ENCODE data around the gene TOR1AIP1. TPM values are rescaled to one million over a fixed set of nuclear protein-coding genes. Genes with fewer than 3 reads are reported as not detected.

The TOR1AIP1 gene
- total and polyA plus RNA-seq, 10 donors: 16.2 to 71.3 (median 55.3) TPM

GRCh38 chr1:179929955-179930798, 48.1 kb downstream of the TOR1AIP1 start:
- Histone ChIP-seq H3K9me3 (no peaks in the 10 kb centered on the region), H3K27ac (no peak overlapping the region), H3K36me3 (no peaks in the 10 kb centered on the region), H3K4me3 (no peak overlapping the region), H3K27me3 (replicated peaks in 1 of 7) (no peaks in the 10 kb centered on the region), H3K4me1 (no peaks in the 10 kb centered on the region)
- no peak for DNase-seq
- intact Hi-C loops (cut with DNase I; ENCODE audit: low total_unique reads): no loop called here
- TF ChIP-seq, protein P1, sequence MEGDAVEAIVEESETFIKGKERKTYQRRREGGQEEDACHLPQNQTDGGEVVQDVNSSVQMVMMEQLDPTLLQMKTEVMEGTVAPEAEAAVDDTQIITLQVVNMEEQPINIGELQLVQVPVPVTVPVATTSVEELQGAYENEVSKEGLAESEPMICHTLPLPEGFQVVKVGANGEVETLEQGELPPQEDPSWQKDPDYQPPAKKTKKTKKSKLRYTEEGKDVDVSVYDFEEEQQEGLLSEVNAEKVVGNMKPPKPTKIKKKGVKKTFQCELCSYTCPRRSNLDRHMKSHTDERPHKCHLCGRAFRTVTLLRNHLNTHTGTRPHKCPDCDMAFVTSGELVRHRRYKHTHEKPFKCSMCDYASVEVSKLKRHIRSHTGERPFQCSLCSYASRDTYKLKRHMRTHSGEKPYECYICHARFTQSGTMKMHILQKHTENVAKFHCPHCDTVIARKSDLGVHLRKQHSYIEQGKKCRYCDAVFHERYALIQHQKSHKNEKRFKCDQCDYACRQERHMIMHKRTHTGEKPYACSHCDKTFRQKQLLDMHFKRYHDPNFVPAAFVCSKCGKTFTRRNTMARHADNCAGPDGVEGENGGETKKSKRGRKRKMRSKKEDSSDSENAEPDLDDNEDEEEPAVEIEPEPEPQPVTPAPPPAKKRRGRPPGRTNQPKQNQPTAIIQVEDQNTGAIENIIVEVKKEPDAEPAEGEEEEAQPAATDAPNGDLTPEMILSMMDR (IDR thresholded peaks at IDR 0.05 in 8 of 11, conservative IDR thresholded peaks at IDR 0.05 in 3 of 11): no peak
- TF ChIP-seq POLR2A (IDR thresholded peaks at IDR 0.05) (no peak), POLR2AphosphoS5 (IDR thresholded peaks at IDR 0.05) (no peak)
- WGBS, 5 donors: 49 to 75% (median 61%) methylated on average over 2 of the region's 2 CpGs

- no peaks in the 10 kb centered on the region for H3K27me3 ChIP-seq (replicated peaks in 1 of 7)
These were observed 48.8 kb downstream of the TOR1AIP1 start for GRCh38 chr1:179930867-179931266.

DNA sequence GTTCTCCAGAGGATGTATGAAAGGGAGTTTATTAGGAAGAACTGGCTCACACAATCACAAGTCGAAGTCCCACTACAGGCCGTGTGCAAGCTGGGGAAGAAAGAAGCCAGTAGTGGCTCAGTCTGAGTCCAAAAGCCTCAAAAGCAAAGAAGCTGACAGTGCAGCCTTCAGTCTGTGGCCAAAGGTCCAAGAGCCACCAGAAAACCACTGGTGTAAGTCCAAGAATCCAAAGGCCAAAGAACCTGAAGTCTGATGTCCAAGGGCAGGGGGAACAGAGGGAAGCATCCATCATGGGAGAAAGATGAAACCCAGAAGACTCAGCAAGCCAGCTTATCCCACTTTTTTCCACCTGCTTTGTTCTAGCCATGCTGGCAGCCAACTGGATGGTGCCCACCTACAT, 51.1 kb downstream of the TOR1AIP1 start:
- no peaks in the 10 kb centered on the region for H3K27me3 ChIP-seq (replicated peaks in 1 of 7)
- TF ChIP-seq POLR2AphosphoS5 (IDR thresholded peaks at IDR 0.05) (no peak), POLR2A (IDR thresholded peaks at IDR 0.05) (no peak)
- TF ChIP-seq, protein P1 (IDR thresholded peaks at IDR 0.05 in 8 of 11, conservative IDR thresholded peaks at IDR 0.05 in 3 of 11): no peak
- DNase-seq: no peak
- H3K9me3 ChIP-seq: no peaks in the 10 kb centered on the region
- no peaks in the 10 kb centered on the region for H3K36me3 ChIP-seq
- no peak overlapping the region for H3K4me3 ChIP-seq
- intact Hi-C loops (cut with DNase I; ENCODE audit: low total_unique reads): no loop called here
- no peak overlapping the region for H3K27ac ChIP-seq
- 85 to 95% (median 94%) methylated on average over 2 of the region's 2 CpGs for WGBS, 5 donors
- no peaks in the 10 kb centered on the region for H3K4me1 ChIP-seq

More at GRCh38 chr1:179930867-179931266, 48.8 kb downstream of the TOR1AIP1 start:
- no peaks in the 10 kb centered on the region for H3K36me3 ChIP-seq
- no peaks in the 10 kb centered on the region for H3K4me1 ChIP-seq
- no peak for TF ChIP-seq POLR2AphosphoS5 (IDR thresholded peaks at IDR 0.05)
- TF ChIP-seq, protein P1 (IDR thresholded peaks at IDR 0.05 in 8 of 11, conservative IDR thresholded peaks at IDR 0.05 in 3 of 11): no peak
- no peak for TF ChIP-seq POLR2A (IDR thresholded peaks at IDR 0.05)
- DNase-seq: no peak
- H3K4me3 ChIP-seq: no peak overlapping the region
- no peaks in the 10 kb centered on the region for H3K9me3 ChIP-seq
- H3K27ac ChIP-seq: no peak overlapping the region
- intact Hi-C loops (cut with DNase I; ENCODE audit: low total_unique reads): no loop called here
- 94 to 98% (median 96%) methylated on average over 3 of the region's 3 CpGs for WGBS, 5 donors

GRCh38 chr1:179935909-179936496, 53.9 kb downstream of the TOR1AIP1 start:
- Histone ChIP-seq H3K27me3 (replicated peaks in 1 of 7) (no peaks in the 10 kb centered on the region), H3K4me1 (peaks cover 0 to 3% (median 0%) of the 10 kb centered on the region in 6 donors), H3K9me3 (no peaks in the 10 kb centered on the region), H3K4me3 (no peak overlapping the region), H3K36me3 (no peaks in the 10 kb centered on the region), H3K27ac (no peak overlapping the region)
- intact Hi-C loops (cut with DNase I; ENCODE audit: low total_unique reads): no loop called here
- WGBS, 5 donors: 58 to 64% (median 60%) methylated on average over 1 of the region's 1 CpG
- TF ChIP-seq, protein P1 (IDR thresholded peaks at IDR 0.05 in 8 of 11, conservative IDR thresholded peaks at IDR 0.05 in 3 of 11): no peak
- TF ChIP-seq POLR2A (IDR thresholded peaks at IDR 0.05) (no peak), POLR2AphosphoS5 (IDR thresholded peaks at IDR 0.05) (no peak)
- no peak for DNase-seq
